GF-D8 (cell line): Measurements from ENCODE around the gene CACNG1.
"Not testable (repeated sequence)": the region's sequence is repeated elsewhere in the genome, so short reads cannot be mapped to it uniquely, and the experiment has no call there.

Experiments
- DNase-seq: peaks from one replicate; lab custom pipeline; 2025; lab: John Stamatoyannopoulos, UW

Gene CACNG1

GRCh38 chr17:67025216-67025792 is 19.1 kb upstream of the CACNG1 start:
- no peak for DNase-seq

DNA sequence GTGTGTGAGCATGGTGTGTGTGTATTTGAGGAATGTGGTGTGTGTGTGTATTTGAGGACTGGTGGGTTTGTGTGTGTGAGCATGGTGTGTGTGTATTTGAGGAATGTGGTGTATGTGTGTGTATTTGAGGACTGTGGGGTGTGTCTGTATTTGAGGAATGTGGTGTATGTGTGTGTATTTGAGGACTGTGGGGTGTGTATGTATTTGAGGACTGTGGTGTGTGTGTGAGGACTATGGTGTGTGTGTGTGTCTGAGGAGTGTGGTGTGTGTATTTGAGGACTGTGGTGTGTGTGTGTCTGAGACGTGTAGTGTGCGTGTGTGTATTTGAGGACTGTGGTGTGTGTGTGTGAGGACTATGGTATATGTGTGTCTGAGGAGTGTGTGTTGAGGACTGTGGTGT is 18.0 kb upstream of the CACNG1 start:
- no peak for DNase-seq

GRCh38 chr17:67027031-67027628 is 17.2 kb upstream of the CACNG1 start:
- DNase-seq: no peak

- DNase-seq: no peak
Observed at GRCh38 chr17:67030641-67031040, 13.7 kb upstream of the CACNG1 start.

- no peak for DNase-seq
Observed at GRCh38 chr17:67032382-67032781, 12.0 kb upstream of the CACNG1 start.

GRCh38 chr17:67032985-67033384 is 11.4 kb upstream of the CACNG1 start:
- no peak for DNase-seq

DNA sequence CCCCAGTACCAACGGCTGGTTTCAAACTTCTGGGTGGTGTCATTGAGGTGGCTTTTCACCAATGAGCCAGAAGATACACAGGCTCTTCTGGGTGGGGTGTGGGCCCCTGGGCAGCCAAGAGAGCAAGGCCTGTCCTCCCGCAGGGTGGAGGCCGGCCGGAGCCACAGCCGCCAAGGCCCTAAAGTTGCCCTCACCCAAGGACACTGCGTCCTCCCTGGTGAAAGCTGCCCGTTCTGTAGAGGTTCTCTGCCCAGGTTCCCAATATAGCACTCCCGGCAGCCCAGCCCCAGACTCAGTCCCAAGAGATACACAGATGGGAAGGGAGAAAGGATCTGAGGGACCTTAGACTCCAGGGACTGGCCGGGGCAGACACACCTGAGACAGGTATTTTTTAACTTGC is 10.7 kb upstream of the CACNG1 start:
- no peak for DNase-seq

- DNase-seq: no peak
Observed at GRCh38 chr17:67035131-67036083, 8.9 kb upstream of the CACNG1 start.

GRCh38 chr17:67038861-67039365 is 5.4 kb upstream of the CACNG1 start:
- DNase-seq: no peak

DNA sequence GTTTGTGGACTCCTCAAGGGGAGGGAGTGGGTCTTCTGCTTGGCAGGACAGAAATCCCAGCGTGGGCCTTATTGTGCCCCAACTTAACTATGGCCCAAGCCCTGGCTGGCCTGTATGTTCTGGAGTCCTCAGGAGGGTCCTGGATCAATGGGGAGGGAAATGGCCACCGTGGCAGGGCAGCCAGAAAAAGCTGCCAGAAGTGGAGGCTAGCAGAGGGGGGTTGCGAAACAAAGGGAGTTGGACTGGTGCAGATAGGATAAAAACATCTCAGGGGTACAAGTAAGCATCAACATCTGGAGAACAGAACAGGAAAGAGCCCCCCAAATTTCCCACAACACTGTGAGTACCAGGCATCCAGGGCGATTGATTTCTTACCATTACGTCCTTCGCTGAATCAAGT is 3.7 kb upstream of the CACNG1 start:
- DNase-seq: no peak

DNA sequence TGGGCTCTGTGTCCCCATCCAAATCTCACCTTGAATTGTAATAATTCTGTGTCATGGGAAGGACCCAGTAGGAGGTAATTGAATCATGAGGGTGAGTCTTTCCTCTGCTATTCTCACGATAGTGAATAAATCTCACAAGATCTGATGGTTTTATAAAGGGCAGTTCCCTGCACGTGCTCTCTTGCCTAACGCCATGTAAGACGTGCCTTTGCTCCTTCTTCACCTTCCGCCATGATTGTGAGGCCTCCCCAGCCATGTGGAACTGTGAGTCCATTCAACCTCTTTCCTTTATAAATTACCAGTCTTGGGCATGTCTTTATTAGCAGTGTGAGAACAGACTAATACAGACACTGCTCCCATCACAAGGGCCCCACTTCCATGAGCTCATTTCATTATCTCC is 3.2 kb upstream of the CACNG1 start:
- DNase-seq: not testable (repeated sequence)

DNA sequence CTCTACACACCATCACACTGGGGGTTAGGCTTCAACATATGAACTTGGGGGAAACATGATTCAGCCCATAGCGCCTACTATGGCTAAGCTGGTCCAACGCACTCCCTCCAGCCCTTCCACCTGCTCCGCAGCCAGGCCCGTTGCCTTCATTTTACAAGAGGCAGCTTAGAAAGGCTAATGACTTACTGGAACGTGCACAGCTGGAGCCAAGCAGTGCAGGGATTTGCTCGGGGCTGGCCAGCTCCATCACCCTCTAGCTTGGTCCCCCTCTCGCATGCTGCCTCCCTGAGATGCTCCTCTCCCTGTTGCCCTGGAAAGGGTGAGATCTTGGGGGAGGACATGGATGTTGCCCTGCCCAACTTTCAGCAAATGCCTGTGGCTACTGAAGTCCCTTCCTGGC is 2.8 kb upstream of the CACNG1 start:
- DNase-seq: no peak

GRCh38 chr17:67041941-67042899 is 2.1 kb upstream of the CACNG1 start:
- DNase-seq: no peak

DNA sequence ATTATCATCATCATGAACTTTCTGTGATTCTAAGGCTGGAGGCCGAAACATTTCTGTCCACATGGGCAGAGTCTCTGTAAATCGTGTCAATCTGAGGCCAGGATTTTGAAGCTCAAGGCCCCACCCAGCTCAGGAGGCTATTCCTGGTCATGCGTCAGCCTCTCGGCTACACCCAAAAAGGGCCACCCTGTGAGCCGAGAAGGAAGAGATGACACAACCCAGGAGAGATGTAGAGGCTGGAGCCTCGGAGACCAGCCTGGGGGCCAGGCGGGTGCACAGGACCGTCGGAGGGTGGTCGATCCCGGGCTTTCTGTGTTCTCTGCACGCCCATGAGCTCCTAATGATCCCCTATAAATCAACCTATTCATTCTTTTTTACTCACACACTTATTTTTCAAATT is 1.1 kb upstream of the CACNG1 start:
- DNase-seq: no peak

GRCh38 chr17:67044940-67045339 is 586 bp downstream of the CACNG1 start:
- DNase-seq: no peak

DNA sequence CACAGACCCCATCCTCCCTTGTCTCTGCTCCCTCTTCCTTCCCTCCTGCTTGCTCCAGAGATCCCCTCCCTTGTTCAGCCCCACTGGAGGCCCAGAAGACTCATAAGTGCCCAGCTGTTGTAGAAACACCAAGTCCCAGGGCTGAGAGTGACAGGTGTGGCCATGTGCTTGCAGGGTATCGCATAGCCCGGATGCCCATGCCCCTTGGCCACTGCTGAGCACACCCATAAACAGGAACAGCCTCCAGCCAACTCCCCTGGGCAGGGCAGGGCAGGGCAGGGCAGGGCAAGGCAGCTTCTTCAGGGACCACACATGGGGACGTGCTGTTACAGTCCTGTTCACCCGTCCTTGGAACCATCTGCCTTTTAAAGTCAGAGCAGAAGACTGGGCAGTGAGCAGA is 2.0 kb downstream of the CACNG1 start:
- DNase-seq: no peak

- no peak for DNase-seq
Observed at GRCh38 chr17:67047382-67047781, 3.0 kb downstream of the CACNG1 start.

DNA sequence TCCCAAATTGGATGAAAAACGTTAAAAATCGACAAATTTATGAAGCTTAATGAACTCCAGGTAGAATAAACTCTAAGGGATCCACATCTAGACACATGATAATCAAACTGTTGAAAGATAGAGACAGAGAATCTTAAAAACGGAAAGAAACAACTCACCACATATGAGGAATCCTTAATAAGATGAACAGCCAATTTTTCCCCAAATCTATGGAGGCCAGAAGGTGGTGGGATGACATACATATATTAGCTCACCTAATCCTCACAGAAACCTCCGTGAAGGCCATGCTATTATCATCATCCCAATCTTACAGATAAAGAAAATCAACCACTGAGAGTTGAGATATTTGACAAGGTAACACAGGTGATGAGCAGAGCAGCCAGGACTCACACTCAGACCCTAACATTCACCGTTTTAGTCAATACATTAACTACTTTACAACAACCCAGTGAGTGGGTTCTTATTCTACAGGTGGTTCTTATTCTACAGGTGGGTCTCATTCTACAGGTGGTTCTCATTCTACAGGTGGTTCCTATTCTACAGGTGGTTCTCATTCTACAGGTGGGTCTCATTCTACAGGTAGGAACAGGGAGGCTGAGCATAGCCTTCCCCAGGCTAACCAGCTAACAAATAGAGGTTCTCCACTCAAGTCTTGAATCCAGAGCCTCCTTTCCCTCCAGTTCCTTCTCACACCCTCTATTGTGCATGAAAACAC is 4.8 kb downstream of the CACNG1 start:
- DNase-seq: no peak

- no peak for DNase-seq
Observed at GRCh38 chr17:67050066-67050465, 5.7 kb downstream of the CACNG1 start.

DNA sequence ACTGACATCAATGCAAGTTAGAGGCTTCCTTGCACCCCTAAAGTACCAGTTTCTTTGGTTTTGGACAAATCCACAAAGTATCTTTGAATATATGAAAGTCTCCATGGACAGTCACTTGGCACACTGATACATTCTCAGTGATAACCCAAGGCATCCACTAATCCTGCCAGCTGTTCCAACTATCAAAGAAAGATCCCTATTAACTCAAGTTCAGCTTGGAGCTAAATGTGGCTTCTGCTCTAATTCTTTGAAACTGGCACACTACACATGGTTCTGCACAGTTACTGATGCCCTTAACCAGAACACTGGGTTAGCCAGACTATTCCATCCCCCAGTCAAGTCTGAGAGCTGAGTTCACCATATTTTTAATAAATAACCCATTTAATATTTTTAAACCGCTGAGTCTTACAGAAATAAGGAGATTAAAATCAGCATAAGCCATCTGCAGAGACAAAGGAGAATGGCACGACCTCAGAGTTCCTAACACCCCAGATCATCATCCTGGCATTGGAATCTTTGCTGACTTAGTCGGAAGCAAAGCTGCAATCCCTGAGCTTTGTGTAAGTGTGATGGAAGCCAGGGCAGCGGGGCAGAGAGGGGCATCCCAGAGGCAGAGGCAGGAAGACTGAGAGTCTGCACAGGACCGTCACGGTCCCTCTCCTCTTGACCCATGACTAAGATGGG is 6.3 kb downstream of the CACNG1 start:
- DNase-seq: no peak

- DNase-seq: no peak
Observed at GRCh38 chr17:67051155-67051538, 6.8 kb downstream of the CACNG1 start.
